GM23338 (cell line): ENCODE results near the gene CLSTN2. TPM values are rescaled to one million over a fixed set of nuclear protein-coding genes. Genes with fewer than 3 reads are reported as not detected.

Experiments
- ATAC-seq: fragments of 200-7000 bp; cut with Tn5 transposase; 3 replicates; pipeline ENCODE4 v1.9.1; 2020
- DNase-seq: peaks from one replicate; pipeline ENCODE4 v3.0.0-alpha.2; 2015; ENCODE audit warnings: low spot score
- H2AFZ ChIP-seq: fragments of 200-600 bp; sonication (generic); 2 replicates; pipeline ENCODE4 v1.8.0; 2016; ENCODE audit warnings: antibody characterized with exemption, mild to moderate bottlenecking, moderate library complexity
- H3F3A ChIP-seq: fragments of 200-600 bp; sonication (generic); replicated peaks from 2 replicates; pipeline ENCODE4 v1.8.0; 2017; ENCODE audit warnings: antibody characterized with exemption, mixed run types, low read depth
- H3K27ac ChIP-seq: fragments of 200-600 bp; sonication (generic); 2 replicates; pipeline ENCODE4 v1.6.1; 2016; ENCODE audit warnings: low read depth
- H3K27me3 ChIP-seq: fragments of 200-600 bp; sonication (generic); 2 replicates; pipeline ENCODE4 v1.8.0; 2016; ENCODE audit warnings: mild to moderate bottlenecking, mixed run types, moderate library complexity; ENCODE audit not compliant: insufficient read depth
- H3K36me3 ChIP-seq: fragments of 200-600 bp; sonication (generic); 2 replicates; pipeline ENCODE4 v1.8.0; 2016; ENCODE audit warnings: mild to moderate bottlenecking; ENCODE audit not compliant: insufficient read depth
- H3K4me1 ChIP-seq: fragments of 200-600 bp; sonication (generic); 2 replicates; pipeline ENCODE4 v1.8.0; 2016; ENCODE audit warnings: mild to moderate bottlenecking, moderate library complexity; ENCODE audit not compliant: insufficient read depth
- H3K4me2 ChIP-seq: fragments of 200-600 bp; sonication (generic); 2 replicates; pipeline ENCODE4 v1.7.1; 2017; ENCODE audit warnings: mixed run types
- H3K4me3 ChIP-seq: fragments of 200-600 bp; sonication (generic); 2 replicates; pipeline ENCODE4 v1.6.1; 2016; ENCODE audit warnings: mixed run types
- H3K79me2 ChIP-seq: fragments of 200-600 bp; sonication (generic); replicated peaks from 2 replicates; pipeline ENCODE4 v1.8.0; 2017; ENCODE audit warnings: mild to moderate bottlenecking; ENCODE audit not compliant: insufficient read depth
- H3K9me2 ChIP-seq: fragments of 200-600 bp; sonication (generic); 2 replicates; pipeline ENCODE4 v1.8.0; 2017; ENCODE audit not compliant: insufficient read depth
- H4K20me1 ChIP-seq: fragments of 200-600 bp; sonication (generic); replicated peaks from 2 replicates; pipeline ENCODE4 v1.8.0; 2017; ENCODE audit warnings: mild to moderate bottlenecking; ENCODE audit not compliant: insufficient read depth
- H3K27ac Mint-ChIP-seq: 2 replicates; pipeline ENCODE4 v1.8.0; 2020; ENCODE audit warnings: inconsistent platforms, mild to moderate bottlenecking, moderate library complexity, mixed read lengths
- H3K27me3 Mint-ChIP-seq: 3 replicates; pipeline ENCODE4 v1.8.0; 2022; ENCODE audit warnings: low read depth, mild to moderate bottlenecking, moderate library complexity, mixed read lengths, inconsistent platforms; ENCODE audit not compliant: insufficient read depth, poor library complexity
- H3K36me3 Mint-ChIP-seq: 3 replicates; pipeline ENCODE4 v1.8.0; 2021; ENCODE audit warnings: low read depth, mild to moderate bottlenecking, inconsistent platforms, moderate library complexity, mixed read lengths
- H3K4me1 Mint-ChIP-seq: 3 replicates; pipeline ENCODE4 v1.8.0; 2020; ENCODE audit warnings: mild to moderate bottlenecking, inconsistent platforms, mixed read lengths
- H3K4me3 Mint-ChIP-seq: 3 replicates; pipeline ENCODE4 v1.8.0; 2021; ENCODE audit warnings: moderate library complexity, mild to moderate bottlenecking, inconsistent platforms, mixed read lengths
- H3K9me3 Mint-ChIP-seq: 3 replicates; pipeline ENCODE4 v1.8.0; 2020; ENCODE audit warnings: moderate library complexity, mild to moderate bottlenecking, inconsistent platforms, mixed read lengths
- CREB1 ChIP-seq: fragments of 250-450 bp; sonication (Bioruptor Pico); IDR thresholded peaks from 2 replicates; pipeline ENCODE4 v1.5.0; 2020; ENCODE audit warnings: low read depth, mild to moderate bottlenecking, moderate library complexity
- EZH2 ChIP-seq: fragments of 200-600 bp; sonication (generic); IDR thresholded peaks from one replicate; pipeline ENCODE4 v1.8.0; 2017; ENCODE audit warnings: antibody characterized with exemption, mild to moderate bottlenecking, low read depth; ENCODE audit not compliant: unreplicated experiment
- EZH2phosphoT487 ChIP-seq: fragments of 200-600 bp; sonication (generic); IDR thresholded peaks from one replicate; pipeline ENCODE4 v1.8.1; 2018; ENCODE audit warnings: antibody characterized with exemption; ENCODE audit not compliant: unreplicated experiment
- JUNB ChIP-seq: IDR thresholded peaks from one replicate; pipeline ENCODE4 v1.6.1; 2016; ENCODE audit warnings: antibody characterized with exemption; ENCODE audit not compliant: unreplicated experiment
- NANOG ChIP-seq: IDR thresholded peaks from 2 replicates; pipeline ENCODE4 v1.6.1; 2016; ENCODE audit warnings: antibody characterized with exemption, borderline replicate concordance
- POLR2AphosphoS5 ChIP-seq: IDR thresholded peaks from 2 replicates; pipeline ENCODE4 v1.6.1; 2016; ENCODE audit warnings: antibody characterized with exemption, low read depth
- STAT1 ChIP-seq: IDR thresholded peaks from one replicate; pipeline ENCODE4 v1.6.1; 2016; ENCODE audit warnings: antibody characterized with exemption; ENCODE audit not compliant: unreplicated experiment
- ZNF114 ChIP-seq: fragments of 250-450 bp; sonication (Bioruptor Pico); IDR thresholded peaks from 2 replicates; pipeline ENCODE4 v1.5.0; 2020; ENCODE audit warnings: mild to moderate bottlenecking, moderate library complexity
- ZNF331 ChIP-seq: fragments of 250-450 bp; sonication (Bioruptor Pico); IDR thresholded peaks from 2 replicates; pipeline ENCODE4 v1.5.0; 2020; ENCODE audit warnings: low read depth, mild to moderate bottlenecking, moderate library complexity
- polyA plus RNA-seq: library from polyadenylated mRNA; unstranded; fragments of >200 nt; fragmentation: Nextera tagmentation; extraction: Ambion mirVana; gene quantifications from 2 replicates; pipeline ENCODE4 v1.2.1, GENCODE V29; 2016
- total RNA-seq: library from RNA; depleted of rRNA; stranded (reverse); fragments of >200 nt; shearing (Covaris generic); gene quantifications from 2 replicates; pipeline ENCODE4 v1.2.3, GENCODE V29; 2014
- TF ChIP-seq, protein P1 (sequence below), 2 experiments: fragments of 200-600 bp in 1 of 2; sonication (generic) in 1 of 2; conservative IDR thresholded peaks; 2 replicates each; pipeline versions ENCODE4 v1.5.1 to v1.6.1; 2016 to 2017; ENCODE audit warnings: antibody characterized with exemption in 2 of 2, low read depth in 2 of 2, mild to moderate bottlenecking in 2 of 2, moderate library complexity in 1 of 2
- TF ChIP-seq, protein P2 (sequence below): IDR thresholded peaks from one replicate; pipeline ENCODE4 v1.6.1; 2018; ENCODE audit warnings: antibody characterized with exemption; ENCODE audit not compliant: unreplicated experiment
- TF ChIP-seq, protein P3 (sequence below): fragments of 250-450 bp; sonication (Bioruptor Pico); IDR thresholded peaks from 2 replicates; pipeline ENCODE4 v1.5.0; 2020; ENCODE audit warnings: mild to moderate bottlenecking, moderate library complexity
- TF ChIP-seq, protein P4 (sequence below): IDR thresholded peaks from 2 replicates; pipeline ENCODE4 v1.6.1; 2016; ENCODE audit warnings: antibody characterized with exemption

The CLSTN2 gene
- total and polyA plus RNA-seq, 2 experiments from 2014 or later = 0.11 to 0.83 TPM

DNA sequence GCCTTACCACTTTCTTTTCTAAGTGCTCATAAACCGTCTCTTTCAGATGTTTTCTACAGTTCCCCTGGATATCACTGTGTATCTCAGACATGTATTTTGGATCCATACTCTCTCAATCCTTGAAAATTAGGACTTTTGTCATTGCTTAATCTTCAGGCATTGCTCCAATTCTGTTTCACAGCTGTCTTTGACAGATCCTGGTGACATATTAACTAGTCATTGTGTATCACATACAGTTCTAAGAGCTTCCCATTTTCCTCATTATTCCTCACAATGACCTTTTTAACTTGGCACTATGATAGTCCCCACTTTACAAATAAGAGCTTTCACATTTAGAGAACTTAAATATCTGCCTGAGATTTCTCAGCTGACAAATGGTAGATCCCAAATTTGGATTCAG lies 151.7 kb downstream of the CLSTN2 start:
- Mint-ChIP-seq H3K9me3 (peaks cover 44% of the 10 kb centered on the region), H3K36me3 (peaks cover 30% of the 10 kb centered on the region), H3K4me1 (no peaks in the 10 kb centered on the region), H3K27me3 (peaks cover 2% of the 10 kb centered on the region), H3K27ac (no peak overlapping the region), H3K4me3 (no peak overlapping the region)
- ATAC-seq (no peak), DNase-seq (no peak)
- Histone ChIP-seq H3K27me3 (no peaks in the 10 kb centered on the region), H3K4me1 (no peaks in the 10 kb centered on the region), H4K20me1 (no peaks in the 10 kb centered on the region), H3F3A (no peaks in the 10 kb centered on the region), H2AFZ (no peak overlapping the region), H3K4me2 (no peak overlapping the region), H3K36me3 (peaks cover 8% of the 10 kb centered on the region; the same call in 1 of the 2 replicates), H3K27ac (no peak overlapping the region), H3K4me3 (no peak overlapping the region), H3K9me2 (peaks cover 17% of the 10 kb centered on the region; the same call in 1 of the 2 replicates), H3K79me2 (no peaks in the 10 kb centered on the region)
- no peak for TF ChIP-seq POLR2AphosphoS5
- TF ChIP-seq, protein P1, sequence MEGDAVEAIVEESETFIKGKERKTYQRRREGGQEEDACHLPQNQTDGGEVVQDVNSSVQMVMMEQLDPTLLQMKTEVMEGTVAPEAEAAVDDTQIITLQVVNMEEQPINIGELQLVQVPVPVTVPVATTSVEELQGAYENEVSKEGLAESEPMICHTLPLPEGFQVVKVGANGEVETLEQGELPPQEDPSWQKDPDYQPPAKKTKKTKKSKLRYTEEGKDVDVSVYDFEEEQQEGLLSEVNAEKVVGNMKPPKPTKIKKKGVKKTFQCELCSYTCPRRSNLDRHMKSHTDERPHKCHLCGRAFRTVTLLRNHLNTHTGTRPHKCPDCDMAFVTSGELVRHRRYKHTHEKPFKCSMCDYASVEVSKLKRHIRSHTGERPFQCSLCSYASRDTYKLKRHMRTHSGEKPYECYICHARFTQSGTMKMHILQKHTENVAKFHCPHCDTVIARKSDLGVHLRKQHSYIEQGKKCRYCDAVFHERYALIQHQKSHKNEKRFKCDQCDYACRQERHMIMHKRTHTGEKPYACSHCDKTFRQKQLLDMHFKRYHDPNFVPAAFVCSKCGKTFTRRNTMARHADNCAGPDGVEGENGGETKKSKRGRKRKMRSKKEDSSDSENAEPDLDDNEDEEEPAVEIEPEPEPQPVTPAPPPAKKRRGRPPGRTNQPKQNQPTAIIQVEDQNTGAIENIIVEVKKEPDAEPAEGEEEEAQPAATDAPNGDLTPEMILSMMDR (conservative IDR thresholded peaks at IDR 0.05; ENCODE audit: low read depth in 2 of 2) = no peak
- no peak for TF ChIP-seq CREB1
- no peak for TF ChIP-seq NANOG
- TF ChIP-seq JUNB = no peak
- TF ChIP-seq EZH2 = no peak
- TF ChIP-seq EZH2phosphoT487 = no peak
- TF ChIP-seq, protein P2, sequence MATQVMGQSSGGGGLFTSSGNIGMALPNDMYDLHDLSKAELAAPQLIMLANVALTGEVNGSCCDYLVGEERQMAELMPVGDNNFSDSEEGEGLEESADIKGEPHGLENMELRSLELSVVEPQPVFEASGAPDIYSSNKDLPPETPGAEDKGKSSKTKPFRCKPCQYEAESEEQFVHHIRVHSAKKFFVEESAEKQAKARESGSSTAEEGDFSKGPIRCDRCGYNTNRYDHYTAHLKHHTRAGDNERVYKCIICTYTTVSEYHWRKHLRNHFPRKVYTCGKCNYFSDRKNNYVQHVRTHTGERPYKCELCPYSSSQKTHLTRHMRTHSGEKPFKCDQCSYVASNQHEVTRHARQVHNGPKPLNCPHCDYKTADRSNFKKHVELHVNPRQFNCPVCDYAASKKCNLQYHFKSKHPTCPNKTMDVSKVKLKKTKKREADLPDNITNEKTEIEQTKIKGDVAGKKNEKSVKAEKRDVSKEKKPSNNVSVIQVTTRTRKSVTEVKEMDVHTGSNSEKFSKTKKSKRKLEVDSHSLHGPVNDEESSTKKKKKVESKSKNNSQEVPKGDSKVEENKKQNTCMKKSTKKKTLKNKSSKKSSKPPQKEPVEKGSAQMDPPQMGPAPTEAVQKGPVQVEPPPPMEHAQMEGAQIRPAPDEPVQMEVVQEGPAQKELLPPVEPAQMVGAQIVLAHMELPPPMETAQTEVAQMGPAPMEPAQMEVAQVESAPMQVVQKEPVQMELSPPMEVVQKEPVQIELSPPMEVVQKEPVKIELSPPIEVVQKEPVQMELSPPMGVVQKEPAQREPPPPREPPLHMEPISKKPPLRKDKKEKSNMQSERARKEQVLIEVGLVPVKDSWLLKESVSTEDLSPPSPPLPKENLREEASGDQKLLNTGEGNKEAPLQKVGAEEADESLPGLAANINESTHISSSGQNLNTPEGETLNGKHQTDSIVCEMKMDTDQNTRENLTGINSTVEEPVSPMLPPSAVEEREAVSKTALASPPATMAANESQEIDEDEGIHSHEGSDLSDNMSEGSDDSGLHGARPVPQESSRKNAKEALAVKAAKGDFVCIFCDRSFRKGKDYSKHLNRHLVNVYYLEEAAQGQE = no peak
- TF ChIP-seq, protein P3, sequence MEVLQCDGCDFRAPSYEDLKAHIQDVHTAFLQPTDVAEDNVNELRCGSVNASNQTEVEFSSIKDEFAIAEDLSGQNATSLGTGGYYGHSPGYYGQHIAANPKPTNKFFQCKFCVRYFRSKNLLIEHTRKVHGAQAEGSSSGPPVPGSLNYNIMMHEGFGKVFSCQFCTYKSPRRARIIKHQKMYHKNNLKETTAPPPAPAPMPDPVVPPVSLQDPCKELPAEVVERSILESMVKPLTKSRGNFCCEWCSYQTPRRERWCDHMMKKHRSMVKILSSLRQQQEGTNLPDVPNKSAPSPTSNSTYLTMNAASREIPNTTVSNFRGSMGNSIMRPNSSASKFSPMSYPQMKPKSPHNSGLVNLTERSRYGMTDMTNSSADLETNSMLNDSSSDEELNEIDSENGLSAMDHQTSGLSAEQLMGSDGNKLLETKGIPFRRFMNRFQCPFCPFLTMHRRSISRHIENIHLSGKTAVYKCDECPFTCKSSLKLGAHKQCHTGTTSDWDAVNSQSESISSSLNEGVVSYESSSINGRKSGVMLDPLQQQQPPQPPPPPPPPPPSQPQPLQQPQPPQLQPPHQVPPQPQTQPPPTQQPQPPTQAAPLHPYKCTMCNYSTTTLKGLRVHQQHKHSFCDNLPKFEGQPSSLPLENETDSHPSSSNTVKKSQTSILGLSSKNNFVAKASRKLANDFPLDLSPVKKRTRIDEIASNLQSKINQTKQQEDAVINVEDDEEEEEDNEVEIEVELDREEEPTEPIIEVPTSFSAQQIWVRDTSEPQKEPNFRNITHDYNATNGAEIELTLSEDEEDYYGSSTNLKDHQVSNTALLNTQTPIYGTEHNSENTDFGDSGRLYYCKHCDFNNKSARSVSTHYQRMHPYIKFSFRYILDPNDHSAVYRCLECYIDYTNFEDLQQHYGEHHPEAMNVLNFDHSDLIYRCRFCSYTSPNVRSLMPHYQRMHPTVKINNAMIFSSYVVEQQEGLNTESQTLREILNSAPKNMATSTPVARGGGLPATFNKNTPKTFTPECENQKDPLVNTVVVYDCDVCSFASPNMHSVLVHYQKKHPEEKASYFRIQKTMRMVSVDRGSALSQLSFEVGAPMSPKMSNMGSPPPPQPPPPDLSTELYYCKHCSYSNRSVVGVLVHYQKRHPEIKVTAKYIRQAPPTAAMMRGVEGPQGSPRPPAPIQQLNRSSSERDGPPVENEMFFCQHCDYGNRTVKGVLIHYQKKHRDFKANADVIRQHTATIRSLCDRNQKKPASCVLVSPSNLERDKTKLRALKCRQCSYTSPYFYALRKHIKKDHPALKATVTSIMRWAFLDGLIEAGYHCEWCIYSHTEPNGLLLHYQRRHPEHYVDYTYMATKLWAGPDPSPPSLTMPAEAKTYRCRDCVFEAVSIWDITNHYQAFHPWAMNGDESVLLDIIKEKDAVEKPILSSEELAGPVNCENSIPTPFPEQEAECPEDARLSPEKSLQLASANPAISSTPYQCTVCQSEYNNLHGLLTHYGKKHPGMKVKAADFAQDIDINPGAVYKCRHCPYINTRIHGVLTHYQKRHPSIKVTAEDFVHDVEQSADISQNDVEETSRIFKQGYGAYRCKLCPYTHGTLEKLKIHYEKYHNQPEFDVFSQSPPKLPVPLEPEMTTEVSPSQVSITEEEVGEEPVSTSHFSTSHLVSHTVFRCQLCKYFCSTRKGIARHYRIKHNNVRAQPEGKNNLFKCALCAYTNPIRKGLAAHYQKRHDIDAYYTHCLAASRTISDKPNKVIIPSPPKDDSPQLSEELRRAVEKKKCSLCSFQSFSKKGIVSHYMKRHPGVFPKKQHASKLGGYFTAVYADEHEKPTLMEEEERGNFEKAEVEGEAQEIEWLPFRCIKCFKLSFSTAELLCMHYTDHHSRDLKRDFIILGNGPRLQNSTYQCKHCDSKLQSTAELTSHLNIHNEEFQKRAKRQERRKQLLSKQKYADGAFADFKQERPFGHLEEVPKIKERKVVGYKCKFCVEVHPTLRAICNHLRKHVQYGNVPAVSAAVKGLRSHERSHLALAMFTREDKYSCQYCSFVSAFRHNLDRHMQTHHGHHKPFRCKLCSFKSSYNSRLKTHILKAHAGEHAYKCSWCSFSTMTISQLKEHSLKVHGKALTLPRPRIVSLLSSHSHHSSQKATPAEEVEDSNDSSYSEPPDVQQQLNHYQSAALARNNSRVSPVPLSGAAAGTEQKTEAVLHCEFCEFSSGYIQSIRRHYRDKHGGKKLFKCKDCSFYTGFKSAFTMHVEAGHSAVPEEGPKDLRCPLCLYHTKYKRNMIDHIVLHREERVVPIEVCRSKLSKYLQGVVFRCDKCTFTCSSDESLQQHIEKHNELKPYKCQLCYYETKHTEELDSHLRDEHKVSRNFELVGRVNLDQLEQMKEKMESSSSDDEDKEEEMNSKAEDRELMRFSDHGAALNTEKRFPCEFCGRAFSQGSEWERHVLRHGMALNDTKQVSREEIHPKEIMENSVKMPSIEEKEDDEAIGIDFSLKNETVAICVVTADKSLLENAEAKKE (CRISPR knock-in tag) = no peak
- no peak for TF ChIP-seq ZNF331 (CRISPR knock-in tag)
- no peak for TF ChIP-seq STAT1
- TF ChIP-seq, protein P4, sequence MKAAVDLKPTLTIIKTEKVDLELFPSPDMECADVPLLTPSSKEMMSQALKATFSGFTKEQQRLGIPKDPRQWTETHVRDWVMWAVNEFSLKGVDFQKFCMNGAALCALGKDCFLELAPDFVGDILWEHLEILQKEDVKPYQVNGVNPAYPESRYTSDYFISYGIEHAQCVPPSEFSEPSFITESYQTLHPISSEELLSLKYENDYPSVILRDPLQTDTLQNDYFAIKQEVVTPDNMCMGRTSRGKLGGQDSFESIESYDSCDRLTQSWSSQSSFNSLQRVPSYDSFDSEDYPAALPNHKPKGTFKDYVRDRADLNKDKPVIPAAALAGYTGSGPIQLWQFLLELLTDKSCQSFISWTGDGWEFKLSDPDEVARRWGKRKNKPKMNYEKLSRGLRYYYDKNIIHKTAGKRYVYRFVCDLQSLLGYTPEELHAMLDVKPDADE = no peak
- no peak for TF ChIP-seq ZNF114
